Calu3 (cell line): ENCODE measurements around the gene SYNE1. TPM values are rescaled to one million over a fixed set of nuclear protein-coding genes. Genes with fewer than 3 reads are reported as not detected.

Experiments
- BruUV-seq: library from RNA; stranded (reverse); fragments of 400-500 nt; replicated peaks from 2 replicates; lab custom pipeline; 2021; lab: Mats Ljungman, UMichigan
- CTCF ChIA-PET: fragments of 300-600 bp; sonication (Branson Sonifier 250); formaldehyde crosslinking; loops from one replicate; lab custom pipeline; 2022; ENCODE audit warnings: antibody characterized with exemption; lab: Charles Lee
- DNase-seq: peaks from one replicate; pipeline ENCODE4 v3.0.0; 2022
- H3K27ac Mint-ChIP-seq: one replicate; pipeline ENCODE4 v1.8.0; 2022; ENCODE audit warnings: mixed read lengths; ENCODE audit not compliant: unreplicated experiment
- H3K27me3 Mint-ChIP-seq: one replicate; pipeline ENCODE4 v1.8.0; 2022; ENCODE audit warnings: mixed read lengths; ENCODE audit not compliant: unreplicated experiment
- H3K36me3 Mint-ChIP-seq: one replicate; pipeline ENCODE4 v1.8.0; 2022; ENCODE audit warnings: mild to moderate bottlenecking, moderate library complexity, mixed read lengths; ENCODE audit not compliant: insufficient read depth, unreplicated experiment
- H3K4me1 Mint-ChIP-seq: one replicate; pipeline ENCODE4 v1.8.0; 2022; ENCODE audit warnings: mild to moderate bottlenecking, low read depth, mixed read lengths; ENCODE audit not compliant: unreplicated experiment
- H3K4me3 Mint-ChIP-seq: one replicate; pipeline ENCODE4 v1.8.0; 2022; ENCODE audit warnings: mild to moderate bottlenecking, low read depth, moderate library complexity, mixed read lengths; ENCODE audit not compliant: unreplicated experiment
- H3K9me3 Mint-ChIP-seq: one replicate; pipeline ENCODE4 v1.8.0; 2022; ENCODE audit warnings: low read depth, mixed read lengths; ENCODE audit not compliant: unreplicated experiment
- intact Hi-C: fragments of 100-400 bp; cut with micrococcal nuclease; formaldehyde crosslinking; loops from one replicate; pipeline ENCODE4 v1.10.0; 2022; ENCODE audit not compliant: unreplicated experiment
- total RNA-seq: library from RNA; stranded (reverse); gene quantifications from 2 replicates; pipeline ENCODE4 v1.2.3, GENCODE V29; 2022
- TF ChIP-seq, protein P1 (sequence below): fragments of 200-600 bp; IDR thresholded peaks from one replicate; pipeline ENCODE4 v1.8.0; 2022; ENCODE audit warnings: antibody characterized with exemption; ENCODE audit not compliant: unreplicated experiment

SYNE1 gene
- total RNA-seq, 1 experiment from 2014 or later = 28.1 TPM

DNA sequence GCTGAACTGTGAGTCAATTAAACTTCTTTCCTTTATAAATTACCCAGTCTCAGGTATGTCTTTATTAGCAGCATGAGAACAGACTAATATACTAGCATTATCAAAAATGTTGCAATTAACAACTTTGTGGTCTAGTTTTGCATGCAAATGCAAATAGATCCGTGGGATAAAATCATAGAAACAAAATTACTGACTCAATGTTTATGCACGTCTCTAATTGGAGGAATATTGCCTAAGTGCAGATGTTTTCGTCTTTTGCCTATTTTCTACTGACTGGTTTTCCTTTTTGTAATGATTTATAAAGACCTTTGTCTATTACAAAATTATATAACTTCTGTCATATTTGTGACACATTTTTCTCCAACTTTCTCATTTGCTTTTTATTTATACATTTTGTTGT lies 51.9 kb downstream of the SYNE1 start:
- BruUV-seq = no TSS peak
- H3K9me3 Mint-ChIP-seq = no peaks in the 10 kb centered on the region
- intact Hi-C loops = no loop called here
- H3K4me3 Mint-ChIP-seq = no peak overlapping the region
- TF ChIP-seq, protein P1, sequence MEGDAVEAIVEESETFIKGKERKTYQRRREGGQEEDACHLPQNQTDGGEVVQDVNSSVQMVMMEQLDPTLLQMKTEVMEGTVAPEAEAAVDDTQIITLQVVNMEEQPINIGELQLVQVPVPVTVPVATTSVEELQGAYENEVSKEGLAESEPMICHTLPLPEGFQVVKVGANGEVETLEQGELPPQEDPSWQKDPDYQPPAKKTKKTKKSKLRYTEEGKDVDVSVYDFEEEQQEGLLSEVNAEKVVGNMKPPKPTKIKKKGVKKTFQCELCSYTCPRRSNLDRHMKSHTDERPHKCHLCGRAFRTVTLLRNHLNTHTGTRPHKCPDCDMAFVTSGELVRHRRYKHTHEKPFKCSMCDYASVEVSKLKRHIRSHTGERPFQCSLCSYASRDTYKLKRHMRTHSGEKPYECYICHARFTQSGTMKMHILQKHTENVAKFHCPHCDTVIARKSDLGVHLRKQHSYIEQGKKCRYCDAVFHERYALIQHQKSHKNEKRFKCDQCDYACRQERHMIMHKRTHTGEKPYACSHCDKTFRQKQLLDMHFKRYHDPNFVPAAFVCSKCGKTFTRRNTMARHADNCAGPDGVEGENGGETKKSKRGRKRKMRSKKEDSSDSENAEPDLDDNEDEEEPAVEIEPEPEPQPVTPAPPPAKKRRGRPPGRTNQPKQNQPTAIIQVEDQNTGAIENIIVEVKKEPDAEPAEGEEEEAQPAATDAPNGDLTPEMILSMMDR = no peak
- no peaks in the 10 kb centered on the region for H3K36me3 Mint-ChIP-seq
- CTCF ChIA-PET = no interaction called here
- no peaks in the 10 kb centered on the region for H3K27me3 Mint-ChIP-seq
- no peak overlapping the region for H3K27ac Mint-ChIP-seq
- H3K4me1 Mint-ChIP-seq = no peaks in the 10 kb centered on the region
- DNase-seq = no peak

DNA sequence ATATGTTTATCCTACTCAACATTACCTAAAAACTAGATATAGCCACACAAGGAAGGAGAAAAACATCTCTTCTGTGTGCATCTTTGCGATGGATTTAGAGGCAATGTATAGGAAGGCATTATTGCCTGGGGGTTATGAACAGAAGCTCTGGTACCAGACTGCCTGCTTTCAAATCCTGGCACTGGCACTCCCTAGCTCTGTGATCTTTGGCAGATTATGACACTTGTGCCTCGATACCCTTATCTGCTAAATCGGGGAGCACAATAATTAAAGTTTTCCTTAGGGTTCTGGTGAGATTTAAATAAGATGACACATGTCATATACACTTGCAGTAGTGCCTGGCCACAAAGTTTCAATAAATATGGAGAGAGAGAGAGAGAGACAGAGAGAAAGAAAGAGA lies 53.3 kb downstream of the SYNE1 start:
- no peak overlapping the region for H3K27ac Mint-ChIP-seq
- H3K4me3 Mint-ChIP-seq = no peak overlapping the region
- intact Hi-C loops = no loop called here
- no TSS peak for BruUV-seq
- TF ChIP-seq, protein P1 = no peak
- CTCF ChIA-PET = no interaction called here
- H3K9me3 Mint-ChIP-seq = no peaks in the 10 kb centered on the region
- DNase-seq = no peak
- no peaks in the 10 kb centered on the region for H3K27me3 Mint-ChIP-seq
- no peaks in the 10 kb centered on the region for H3K36me3 Mint-ChIP-seq
- no peaks in the 10 kb centered on the region for H3K4me1 Mint-ChIP-seq

DNA sequence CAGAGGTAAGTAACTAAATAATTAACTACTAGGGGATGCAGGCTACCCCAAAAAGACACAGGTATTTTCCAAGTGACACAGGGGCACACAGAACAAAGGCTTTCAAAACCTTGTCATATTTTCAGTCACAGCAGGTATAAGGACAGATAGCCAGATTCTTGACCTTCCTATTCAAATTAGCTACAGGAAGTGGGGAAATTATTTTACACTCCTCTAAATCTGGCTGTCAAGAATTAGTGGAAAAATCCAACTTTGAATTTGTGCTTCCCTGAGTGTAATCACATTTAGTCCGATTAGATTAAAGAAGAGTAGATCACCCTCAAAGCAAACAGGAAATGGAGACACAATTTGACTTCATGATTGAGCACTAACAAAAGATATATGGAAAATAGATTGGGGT lies 60.6 kb downstream of the SYNE1 start:
- TF ChIP-seq, protein P1 = no peak
- no peak for DNase-seq
- Mint-ChIP-seq H3K4me3 (no peak overlapping the region), H3K27me3 (no peaks in the 10 kb centered on the region), H3K9me3 (no peaks in the 10 kb centered on the region), H3K27ac (no peak overlapping the region), H3K36me3 (no peaks in the 10 kb centered on the region), H3K4me1 (no peaks in the 10 kb centered on the region)
- CTCF ChIA-PET = no interaction called here
- no TSS peak for BruUV-seq
- intact Hi-C loops = no loop called here

DNA sequence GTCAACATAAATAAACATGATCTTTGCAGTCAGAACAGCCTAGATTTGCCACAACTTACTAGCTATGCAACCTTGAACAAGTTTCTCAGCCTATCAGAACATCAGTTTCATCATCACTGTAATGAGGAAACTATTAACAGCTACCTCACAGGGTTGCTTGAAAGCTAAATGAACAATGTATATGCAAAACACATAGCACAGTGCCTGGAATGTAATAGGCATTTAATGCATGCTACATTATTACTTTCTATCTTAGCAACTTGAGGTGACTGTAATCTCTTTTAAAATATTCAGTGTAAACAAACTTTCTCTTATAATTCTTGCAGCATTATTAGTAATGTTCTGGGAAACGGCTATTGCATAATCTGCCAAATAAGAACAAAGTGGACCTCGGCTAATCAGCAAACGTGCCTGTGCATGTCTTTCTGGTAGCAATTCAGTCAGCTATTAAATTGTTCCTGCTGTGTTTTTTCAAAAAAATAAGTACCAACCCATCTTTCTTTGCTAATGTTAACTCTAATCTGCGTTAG lies 61.5 kb downstream of the SYNE1 start:
- intact Hi-C loops = no loop called here
- H3K4me3 Mint-ChIP-seq = no peak overlapping the region
- TF ChIP-seq, protein P1 = no peak
- no peaks in the 10 kb centered on the region for H3K27me3 Mint-ChIP-seq
- DNase-seq = no peak
- no peak overlapping the region for H3K27ac Mint-ChIP-seq
- H3K4me1 Mint-ChIP-seq = no peaks in the 10 kb centered on the region
- H3K36me3 Mint-ChIP-seq = no peaks in the 10 kb centered on the region
- CTCF ChIA-PET = no interaction called here
- BruUV-seq = no TSS peak
- no peaks in the 10 kb centered on the region for H3K9me3 Mint-ChIP-seq
